H1 (cell line): Measurements from ENCODE around the gene VAV2.

Experiments used
- CTCF ChIP-seq, 3 experiments: IDR thresholded peaks; 1 replicate in 2 of 3; 2 replicates in 1 of 3; pipeline versions ENCODE4 v1.5.1 to v1.6.1; 2011; ENCODE audit warnings: low read length in 3 of 3, mild to moderate bottlenecking in 3 of 3, inconsistent platforms in 2 of 3, low read depth in 1 of 3, moderate library complexity in 1 of 3; ENCODE audit not compliant: insufficient read depth in 1 of 3; ENCODE audit errors: control extremely low read depth in 1 of 3
- E2F6 ChIP-seq: IDR thresholded peaks from 2 replicates; pipeline ENCODE4 v1.6.1; 2012; ENCODE audit warnings: inconsistent platforms
- EP300 ChIP-seq, 2 experiments: IDR thresholded peaks; 1 replicate in 1 of 2; 2 replicates in 1 of 2; pipeline ENCODE4 v1.6.1; 2011 to 2012; ENCODE audit warnings: low read depth in 2 of 2, low read length in 2 of 2, mild to moderate bottlenecking in 2 of 2, borderline replicate concordance in 1 of 2, inconsistent platforms in 1 of 2, moderate library complexity in 1 of 2
- EZH2 ChIP-seq: fragments of 200-600 bp; sonication (generic); IDR thresholded peaks from 2 replicates; pipeline ENCODE4 v1.7.1; 2012; ENCODE audit warnings: low read depth, mild to moderate bottlenecking, moderate library complexity, low read length, inconsistent platforms; ENCODE audit not compliant: severe bottlenecking
- KDM4A ChIP-seq: IDR thresholded peaks from one replicate; pipeline ENCODE4 v1.7.1; 2012; ENCODE audit warnings: low read depth, mild to moderate bottlenecking, moderate library complexity, low read length, inconsistent platforms; ENCODE audit not compliant: severe bottlenecking
- KDM5A ChIP-seq: fragments of 200-600 bp; IDR thresholded peaks from 2 replicates; pipeline ENCODE4 v1.7.1; 2012; ENCODE audit warnings: mild to moderate bottlenecking, low read length, inconsistent platforms, mixed read lengths
- SIRT6 ChIP-seq: IDR thresholded peaks from one replicate; pipeline ENCODE4 v1.7.1; 2012; ENCODE audit warnings: low read length, inconsistent platforms
- TAF1 ChIP-seq: IDR thresholded peaks from 2 replicates; pipeline ENCODE4 v1.6.1; 2011; ENCODE audit warnings: mild to moderate bottlenecking, low read depth, low read length

- no peak for TF ChIP-seq E2F6
- no peak for TF ChIP-seq EP300 (IDR thresholded peaks at IDR 0.05; ENCODE audit: borderline replicate concordance in 1 of 2, low read depth in 2 of 2, low read length in 2 of 2)
- TF ChIP-seq SIRT6 = no peak
- TF ChIP-seq EZH2 = no peak
- no peak for TF ChIP-seq TAF1
- no peak for TF ChIP-seq CTCF (IDR thresholded peaks at IDR 0.05; ENCODE audit: control extremely low read depth in 1 of 3, insufficient read depth in 1 of 3, low read depth in 1 of 3, low read length in 3 of 3)
- TF ChIP-seq KDM5A = no peak
- TF ChIP-seq KDM4A = no peak
These were observed 107.0 kb downstream of the VAV2 start for GRCh38 chr9:133884907-133885744.
